ENCODE measurements around the gene GPATCH2L.

DNA sequence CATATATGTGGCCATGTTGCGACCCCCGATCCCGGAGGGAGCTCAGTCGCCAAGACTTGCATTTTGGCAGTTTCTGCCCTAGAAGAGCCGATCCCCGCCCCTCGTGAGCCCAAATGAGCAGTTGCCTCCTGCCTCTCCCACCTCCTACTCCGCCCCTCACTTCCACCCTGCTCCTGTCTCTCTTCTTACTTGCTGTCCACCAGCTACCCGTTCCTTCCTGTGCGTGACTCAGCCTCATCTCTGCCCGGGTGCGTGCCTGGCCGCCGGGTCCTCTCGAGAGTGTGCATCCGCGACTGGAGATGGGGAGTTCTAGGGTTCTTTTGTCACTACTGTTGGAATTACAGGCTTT, 585 bp downstream of the GPATCH2L start:
- TF ChIP-seq, protein P1, sequence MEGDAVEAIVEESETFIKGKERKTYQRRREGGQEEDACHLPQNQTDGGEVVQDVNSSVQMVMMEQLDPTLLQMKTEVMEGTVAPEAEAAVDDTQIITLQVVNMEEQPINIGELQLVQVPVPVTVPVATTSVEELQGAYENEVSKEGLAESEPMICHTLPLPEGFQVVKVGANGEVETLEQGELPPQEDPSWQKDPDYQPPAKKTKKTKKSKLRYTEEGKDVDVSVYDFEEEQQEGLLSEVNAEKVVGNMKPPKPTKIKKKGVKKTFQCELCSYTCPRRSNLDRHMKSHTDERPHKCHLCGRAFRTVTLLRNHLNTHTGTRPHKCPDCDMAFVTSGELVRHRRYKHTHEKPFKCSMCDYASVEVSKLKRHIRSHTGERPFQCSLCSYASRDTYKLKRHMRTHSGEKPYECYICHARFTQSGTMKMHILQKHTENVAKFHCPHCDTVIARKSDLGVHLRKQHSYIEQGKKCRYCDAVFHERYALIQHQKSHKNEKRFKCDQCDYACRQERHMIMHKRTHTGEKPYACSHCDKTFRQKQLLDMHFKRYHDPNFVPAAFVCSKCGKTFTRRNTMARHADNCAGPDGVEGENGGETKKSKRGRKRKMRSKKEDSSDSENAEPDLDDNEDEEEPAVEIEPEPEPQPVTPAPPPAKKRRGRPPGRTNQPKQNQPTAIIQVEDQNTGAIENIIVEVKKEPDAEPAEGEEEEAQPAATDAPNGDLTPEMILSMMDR (IDR thresholded peaks at IDR 0.05; ENCODE audit: low read length), result no peak
- no peak for TF ChIP-seq EZH2 (optimal IDR thresholded peaks at IDR 0.05; ENCODE audit: low read depth, low read length)
- TF ChIP-seq EZH2phosphoT487 (IDR thresholded peaks at IDR 0.05; ENCODE audit: low read length), result no peak
